Adrenal gland (tissue), 12 donors: ENCODE measurements around the gene MINK1. TPM values are rescaled to one million over a fixed set of nuclear protein-coding genes. Genes with fewer than 3 reads are reported as not detected.

ENCODE experiments used
- DNase-seq, 7 donors: peaks; one replicate each; pipeline ENCODE4 v3.0.0-alpha.2; 2019 to 2020
- H3K27ac ChIP-seq, 5 donors: fragments of 200-600 bp; sonication (generic) in 4 of 5; 1 replicate in 3 of 5; 2 replicates in 2 of 5; pipeline versions ENCODE4 v1.5.1 to v1.8.0; 2016 to 2020; ENCODE audit warnings: mild to moderate bottlenecking in 1 of 5
- H3K27me3 ChIP-seq: fragments of 200-600 bp; 2 replicates; pipeline ENCODE4 v1.8.0; 2021
- H3K36me3 ChIP-seq, 2 donors: fragments of 200-600 bp; replicated peaks in 1 of 2; 1 replicate in 1 of 2; 2 replicates in 1 of 2; pipeline versions ENCODE4 v1.5.1 to v1.8.0; 2018 to 2022
- H3K4me1 ChIP-seq, 2 donors: fragments of 200-600 bp; replicated peaks in 1 of 2; 1 replicate in 1 of 2; 2 replicates in 1 of 2; pipeline versions ENCODE4 v1.5.1 to v1.8.0; 2018 to 2021
- H3K4me3 ChIP-seq, 4 donors: fragments of 200-600 bp; sonication (generic) in 3 of 4; one replicate each; pipeline ENCODE4 v1.5.1; 2016 to 2018
- H3K9me3 ChIP-seq, 3 donors: fragments of 200-600 bp; sonication (generic) in 1 of 3; replicated peaks in 1 of 3; 1 replicate in 2 of 3; 2 replicates in 1 of 3; pipeline versions ENCODE4 v1.5.1 to v1.8.0; 2016 to 2021
- CTCF ChIP-seq, 6 experiments: fragments of 450-650 bp in 4 of 6; fragments of 200-600 bp in 2 of 6; sonication (generic) in 1 of 6; IDR thresholded peaks; 1 replicate in 5 of 6; 2 replicates in 1 of 6; pipeline versions ENCODE4 v1.5.1 to v1.8.0; 2016 to 2021; ENCODE audit warnings: antibody characterized with exemption in 6 of 6, mild to moderate bottlenecking in 2 of 6, moderate library complexity in 1 of 6
- POLR2A ChIP-seq, 2 donors: fragments of 450-650 bp; IDR thresholded peaks; one replicate each; pipeline ENCODE4 v1.6.1; 2017; ENCODE audit warnings: antibody characterized with exemption in 2 of 2, mild to moderate bottlenecking in 2 of 2, moderate library complexity in 1 of 2
- WGBS, 4 donors: extraction: QIAGEN DNeasy Blood & Tissue Kit in 2 of 4; methylation state at CpG; one replicate each; pipeline versions ENCODE4 v1.1.5 to v1.1.7; 2013 to 2017; 5-methylcytosine and 5-hydroxymethylcytosine counted together
- intact Hi-C, 2 donors: fragments of 100-400 bp; cut with DNase I; formaldehyde crosslinking; loops; one replicate each; pipeline versions ENCODE4 v1.14.1 to v1.15.0; 2022 to 2023
- polyA plus RNA-seq, 3 donors: library from polyadenylated mRNA; stranded (reverse); fragments of 200-250 nt in 2 of 3; fragments of 350-450 nt in 1 of 3; fragmentation: Illumina TruSeq in 1 of 3; extraction: RNeasy Lipid Tissue Mini Kit (QIAGEN cat#74804) in 1 of 3; gene quantifications; one replicate each; pipeline ENCODE4 v1.2.3, GENCODE V29; 2013 to 2014
- total RNA-seq, 9 donors: library from RNA; depleted of rRNA in 4 of 9; stranded (reverse); fragments of >200 nt in 4 of 9; fragments of 120-200 nt in 1 of 9; fragmentation: NEBNext Ultra II Directional in 1 of 9; extraction: Animal tissue kit (Norgen Biotek cat#: 25700) in 1 of 9; gene quantifications; one replicate each; pipeline versions ENCODE4 v1.1.0 to v1.2.4, GENCODE V29; 2013 to 2023
- donor health status: healthy with polysubstance abuse.
- donor health status: Bipolar disorder and iron deficiency.
- donor health status: DM: yes; HTN: yes; CAD: no.
- donor health status: DM: no; HTN: no; CAD: no.
- donor health status: DM: no; HTN: no; CAD: no.
- donor health status: DM: yes; HTN: yes; CAD: no.

MINK1 gene
- total and polyA plus RNA-seq, 12 donors = 21.5 to 135 (median 50.4) TPM

GRCh38 chr17:4938069-4938491 is 104.9 kb downstream of the MINK1 start:
- Histone ChIP-seq H3K27me3 (no peaks in the 10 kb centered on the region), H3K4me1 (peaks cover 17 to 35% of the 10 kb centered on the region in 2 donors), H3K36me3 (peaks cover 0 to 25% of the 10 kb centered on the region in 2 donors), H3K4me3 (no peak overlapping the region), H3K9me3 (no peaks in the 10 kb centered on the region), H3K27ac (no peak overlapping the region)
- TF ChIP-seq POLR2A (IDR thresholded peaks at IDR 0.05) (no peak), CTCF (IDR thresholded peaks at IDR 0.05) (no peak)
- intact Hi-C loops = loop anchor here (5.0 to 10.0 kb wide), 2 partner anchors 47 to 59 kb away; partner anchors contain the start of genes CAMTA2 (in 1 of the 2), INCA1 (in 1 of the 2) and KIF1C (in 1 of the 2)
- 85 to 89% (median 86%) methylated on average over 11 of the region's 11 CpGs for WGBS, 4 donors
- no peak for DNase-seq

GRCh38 chr17:4938688-4939545 is 105.8 kb downstream of the MINK1 start:
- intact Hi-C loops = loop anchor here (5.0 to 10.0 kb wide), 2 partner anchors 46 to 58 kb away; partner anchors contain the start of genes CAMTA2 (in 1 of the 2), INCA1 (in 1 of the 2) and KIF1C (in 1 of the 2)
- DNase-seq = no peak
- Histone ChIP-seq H3K27ac (peak overlapping the region; percentile 49 to 93 (median 90)), H3K27me3 (no peaks in the 10 kb centered on the region), H3K4me3 (peak overlapping the region; percentile 21 to 95 (median 80)), H3K4me1 (peaks cover 17 to 34% of the 10 kb centered on the region in 2 donors), H3K9me3 (no peaks in the 10 kb centered on the region), H3K36me3 (peaks cover 0 to 33% of the 10 kb centered on the region in 2 donors)
- WGBS, 4 donors = 52 to 65% (median 59%) methylated on average over 11 to 19 of the region's 19 CpGs
- TF ChIP-seq POLR2A (IDR thresholded peaks at IDR 0.05) = no peak
- TF ChIP-seq CTCF (IDR thresholded peaks at IDR 0.05) = no peak

GRCh38 chr17:4939546-4939795 is 106.3 kb downstream of the MINK1 start:
- peak in 3 of 7 donors; percentile 54 to 73 (median 61) for DNase-seq
- H3K27me3 ChIP-seq = no peaks in the 10 kb centered on the region
- H3K27ac ChIP-seq = peak overlapping the region; percentile 49 to 93 (median 90)
- TF ChIP-seq CTCF (IDR thresholded peaks at IDR 0.05) (no peak), POLR2A (IDR thresholded peaks at IDR 0.05) (no peak)
- peak overlapping the region; percentile 21 to 95 (median 80) for H3K4me3 ChIP-seq
- H3K4me1 ChIP-seq = peaks cover 17 to 30% of the 10 kb centered on the region in 2 donors
- H3K36me3 ChIP-seq = peaks cover 0 to 39% of the 10 kb centered on the region in 2 donors
- 0 to 1% (median 0%) methylated on average over 1 to 16 of the region's 16 CpGs for WGBS, 4 donors
- intact Hi-C loops = loop anchor here (5.0 to 10.0 kb wide), 2 partner anchors 45 to 58 kb away; partner anchors contain the start of genes CAMTA2 (in 1 of the 2), INCA1 (in 1 of the 2) and KIF1C (in 1 of the 2)
- H3K9me3 ChIP-seq = no peaks in the 10 kb centered on the region

GRCh38 chr17:4939796-4940554 is 106.8 kb downstream of the MINK1 start, which contains the start of the genes RNF167 and SLC25A11:
Gene RNF167 (plus strand): TSS chr17:4940268. CDS start chr17:4940910, 642 bp downstream.
Gene SLC25A11 (minus strand): TSS chr17:4940046. CDS start chr17:4939910, 136 bp downstream.
- WGBS, 4 donors = 0 to 1% (median 0%) methylated on average over 32 to 72 of the region's 72 CpGs
- Histone ChIP-seq H3K27ac (peak within 1 kb of the TSS; percentile 79 to 93 (median 90)), H3K9me3 (no peaks in the 10 kb centered on the region), H3K4me1 (peaks cover 21 to 34% of the 10 kb centered on the region in 2 donors), H3K4me3 (peak within 1 kb of the TSS; percentile 50 to 95 (median 80)), H3K36me3 (peaks cover 0 to 44% of the 10 kb centered on the region in 2 donors), H3K27me3 (no peaks in the 10 kb centered on the region)
- no peak for TF ChIP-seq CTCF (IDR thresholded peaks at IDR 0.05)
- TF ChIP-seq POLR2A (IDR thresholded peaks at IDR 0.05) = peak in 1 of 2 donors; percentile 56
- peak; percentile 94 to 99 (median 98) for DNase-seq
- intact Hi-C loops = loop anchor here (5.0 to 10.0 kb wide), 2 partner anchors 45 to 57 kb away; partner anchors contain the start of genes CAMTA2 (in 1 of the 2), INCA1 (in 1 of the 2) and KIF1C (in 1 of the 2)
